ENCODE data around the gene DIS3.
A peak's percentile ranks its signal among the peaks of the same experiment; 100 is the strongest.
"Not testable (repeated sequence)": the region's sequence is repeated elsewhere in the genome, so short reads cannot be mapped to it uniquely, and the experiment has no call there.

Gene DIS3

GRCh38 chr13:72745260-72745659 is 36.4 kb downstream of the DIS3 start:
- DNase-seq = no peak

DNA sequence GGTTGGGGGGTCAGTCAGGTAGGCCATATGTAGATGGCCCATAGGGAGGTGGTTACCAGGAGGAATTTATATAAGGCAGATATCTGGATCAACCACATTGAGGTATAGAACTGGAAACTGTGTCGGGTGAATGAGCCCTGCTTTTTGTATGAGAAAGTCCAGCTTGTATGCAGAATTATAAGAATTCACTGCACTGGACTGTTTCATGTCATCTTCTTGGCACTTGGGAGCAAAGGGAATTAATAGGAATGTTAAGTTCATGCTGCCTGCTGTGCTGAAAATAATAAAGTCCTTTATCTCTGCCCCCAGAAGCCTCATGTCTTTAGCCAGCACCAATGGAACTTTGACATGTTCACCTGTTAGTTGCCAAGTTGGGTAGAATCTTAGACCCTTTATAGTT is 41.7 kb downstream of the DIS3 start:
- no peak for DNase-seq

- DNase-seq = no peak
These were observed 44.7 kb downstream of the DIS3 start for GRCh38 chr13:72737033-72737432.

DNA sequence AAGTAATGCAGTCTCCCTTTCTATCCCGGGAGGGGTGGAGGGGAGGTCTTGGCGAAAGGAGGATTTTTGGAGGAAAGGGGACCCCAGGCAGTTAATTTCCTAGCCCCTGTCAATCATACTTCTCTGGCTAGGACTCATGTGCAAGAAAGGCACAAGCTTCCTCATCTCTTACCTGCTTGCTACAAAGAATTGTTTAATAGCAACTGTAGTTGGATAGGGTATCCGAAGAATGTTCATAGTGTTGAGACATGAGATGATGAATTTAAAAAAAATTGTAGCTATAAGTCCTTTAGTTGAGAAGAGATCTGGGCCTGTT is 53.5 kb downstream of the DIS3 start:
- DNase-seq = no peak

DNA sequence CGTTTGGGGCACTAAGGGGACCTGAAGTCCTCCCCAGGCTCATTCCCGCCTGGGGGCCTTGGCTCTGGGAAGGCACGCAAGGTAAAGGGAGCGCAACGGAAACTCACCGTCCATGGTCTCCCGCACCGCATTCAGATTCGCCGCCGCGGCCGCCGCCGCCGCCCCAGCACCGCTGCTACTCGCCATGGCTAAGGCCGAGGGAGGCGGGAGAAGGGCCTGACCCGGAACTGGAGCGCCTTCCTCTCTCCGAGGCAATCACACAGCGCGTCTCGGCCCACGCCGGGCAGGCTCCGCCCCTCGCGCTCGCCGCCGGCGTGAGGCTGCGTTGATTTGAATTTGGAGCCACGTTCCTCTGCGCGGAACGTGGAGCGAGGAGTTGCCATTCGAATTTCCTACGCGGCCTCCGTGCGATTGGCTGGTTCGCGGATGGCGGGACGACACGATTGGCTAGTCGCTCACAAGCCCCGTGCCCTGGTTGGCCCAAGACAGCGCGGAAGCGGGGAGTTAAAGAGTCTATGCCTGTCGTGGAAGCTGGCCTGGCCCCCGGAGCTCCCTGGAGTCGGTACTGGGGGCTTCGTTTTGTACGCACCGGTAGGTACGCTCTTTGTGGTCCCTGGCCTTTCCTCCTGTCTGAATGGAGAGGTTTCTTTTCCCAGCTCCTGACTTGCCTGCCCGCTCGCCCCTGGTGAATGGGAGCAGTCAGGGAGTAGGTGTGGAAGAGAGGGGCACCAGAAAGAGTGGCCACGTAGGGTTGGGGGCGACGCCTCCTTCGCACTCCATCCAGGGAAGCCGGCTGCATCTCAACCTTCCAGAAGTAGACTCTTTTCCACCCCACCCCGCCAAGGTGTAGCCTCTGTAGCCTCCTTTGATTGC is 54.0 kb downstream of the DIS3 start, which contains the start of the genes BORA and MZT1:
Gene BORA (plus strand): TSS at position 507 of the 873 bp plus-strand sequence. CDS start 1,018 bp downstream, outside the sequence.
Gene MZT1 (minus strand): TSS at position 213 of the 873 bp plus-strand sequence. CDS start 27 bp downstream, at position 186.
- DNase-seq = peak; percentile 92 to 94

DNA sequence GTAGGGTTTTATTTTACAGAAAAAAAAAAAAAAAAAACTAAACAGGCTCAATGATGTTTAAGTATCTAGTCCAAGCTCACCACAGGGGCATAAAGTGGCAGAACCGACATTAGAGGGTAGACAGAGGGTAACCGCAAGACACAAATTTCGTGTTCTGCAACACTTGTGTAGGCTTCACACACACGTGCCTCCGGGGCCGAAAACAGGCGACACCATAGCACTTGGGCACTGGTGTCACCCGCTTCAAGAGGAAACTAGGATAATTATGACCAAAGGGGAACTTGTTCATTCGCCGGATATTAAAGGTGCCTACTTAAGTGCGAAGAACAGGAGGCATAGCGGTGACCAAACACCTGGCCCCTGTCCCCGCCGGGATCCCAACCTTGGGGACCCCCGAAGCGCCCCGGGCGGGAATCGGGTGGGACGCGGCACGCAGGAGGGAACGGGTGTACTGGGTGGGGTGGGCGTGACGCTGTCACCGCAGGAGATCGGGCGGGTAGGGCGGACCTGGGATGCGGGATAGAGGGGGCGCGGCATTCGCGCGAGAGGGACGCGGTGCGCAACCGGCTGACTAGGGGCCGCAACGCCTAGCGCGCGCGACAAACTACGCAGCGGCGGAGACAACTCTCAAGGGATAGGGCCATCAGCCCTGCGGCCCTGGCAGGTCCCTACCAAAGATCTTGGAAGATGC is 54.8 kb downstream of the DIS3 start:
- DNase-seq = no peak

DNA sequence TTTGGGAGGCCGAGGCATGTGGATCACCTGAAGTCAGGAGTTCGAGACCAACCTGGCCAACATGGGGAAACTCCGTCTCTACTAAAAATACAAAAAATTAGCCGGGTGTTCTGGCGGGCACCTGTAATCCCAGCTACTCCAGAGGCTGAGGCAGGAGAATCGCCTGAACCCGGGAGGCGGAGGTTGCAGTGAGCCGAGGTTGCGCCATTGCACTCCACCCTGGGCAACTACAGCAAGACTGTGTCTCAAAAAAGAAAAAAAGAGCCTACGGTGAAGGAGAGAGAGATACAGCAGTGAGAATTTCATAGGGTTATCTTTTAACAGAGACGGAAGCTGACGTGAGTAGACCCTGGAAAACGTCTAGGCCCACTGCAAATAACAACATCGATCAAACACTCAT is 55.5 kb downstream of the DIS3 start:
- DNase-seq = not testable (repeated sequence)

DNA sequence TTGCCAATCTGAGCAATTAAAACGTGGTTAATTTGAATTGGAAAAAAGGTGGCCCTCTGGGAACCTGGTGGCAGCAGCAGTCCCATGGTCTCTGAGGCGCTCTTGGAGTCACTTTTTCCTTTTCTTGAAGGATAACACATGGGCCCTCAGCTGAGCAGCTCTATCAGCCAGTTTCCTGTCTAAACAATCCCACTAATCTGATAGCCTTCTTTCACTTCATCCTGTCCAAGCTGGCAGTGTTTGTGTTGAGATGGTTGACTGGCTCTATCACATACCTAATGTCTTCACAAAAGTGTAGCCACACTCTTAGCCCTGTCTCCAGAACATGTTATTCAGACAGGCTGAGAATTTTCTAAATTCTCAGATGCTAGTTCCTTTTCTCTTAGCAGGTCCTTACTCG is 64.9 kb downstream of the DIS3 start:
- DNase-seq = no peak
